T-helper 1 cell (primary cell): ENCODE data around the gene PPFIBP1.
A peak's percentile ranks its signal among the peaks of the same experiment; 100 is the strongest.
"Not testable (repeated sequence)": the region's sequence is repeated elsewhere in the genome, so short reads cannot be mapped to it uniquely, and the experiment has no call there.

Experiments
- DNase-seq, 5 donors: peaks; one replicate each; pipeline ENCODE4 v3.0.0-alpha.2; 2012 to 2020

Gene PPFIBP1

GRCh38 chr12:27571463-27571862 is 47.5 kb downstream of the PPFIBP1 start:
- DNase-seq = no peak

GRCh38 chr12:27572486-27573255 is 48.7 kb downstream of the PPFIBP1 start:
- no peak for DNase-seq

- DNase-seq = no peak
Observed at GRCh38 chr12:27573972-27574371, 50.0 kb downstream of the PPFIBP1 start.

- no peak for DNase-seq
Observed at GRCh38 chr12:27575090-27575761, 51.2 kb downstream of the PPFIBP1 start.

- no peak for DNase-seq
Observed at GRCh38 chr12:27575762-27576118, 51.7 kb downstream of the PPFIBP1 start.

- no peak for DNase-seq
Observed at GRCh38 chr12:27576667-27577347, 52.8 kb downstream of the PPFIBP1 start.

- DNase-seq = no peak
Observed at GRCh38 chr12:27577688-27578087, 53.7 kb downstream of the PPFIBP1 start.

- DNase-seq = no peak
Observed at GRCh38 chr12:27578689-27579372, 54.8 kb downstream of the PPFIBP1 start.

- no peak for DNase-seq
Observed at GRCh38 chr12:27580561-27581330, 56.7 kb downstream of the PPFIBP1 start.

GRCh38 chr12:27581331-27581671 is 57.3 kb downstream of the PPFIBP1 start:
- not testable (repeated sequence) for DNase-seq

- DNase-seq = not testable (repeated sequence)
Observed at GRCh38 chr12:27581833-27582232, 57.8 kb downstream of the PPFIBP1 start.

GRCh38 chr12:27582445-27582844 is 58.4 kb downstream of the PPFIBP1 start:
- DNase-seq = not testable (repeated sequence)

GRCh38 chr12:27583057-27583797 is 59.2 kb downstream of the PPFIBP1 start:
- no peak for DNase-seq

- no peak for DNase-seq
Observed at GRCh38 chr12:27583981-27584380, 60.0 kb downstream of the PPFIBP1 start.

- DNase-seq = no peak
Observed at GRCh38 chr12:27585739-27586265, 61.8 kb downstream of the PPFIBP1 start.

GRCh38 chr12:27588075-27588730 is 64.2 kb downstream of the PPFIBP1 start:
- peak in 1 of 5 donors; percentile 3 for DNase-seq

- DNase-seq = no peak
Observed at GRCh38 chr12:27588776-27589175, 64.8 kb downstream of the PPFIBP1 start.

GRCh38 chr12:27589419-27589818 is 65.4 kb downstream of the PPFIBP1 start:
- DNase-seq = no peak

GRCh38 chr12:27591698-27592097 is 67.7 kb downstream of the PPFIBP1 start:
- DNase-seq = not testable (repeated sequence)

- peak in 1 of 5 donors; percentile 5 for DNase-seq
Observed at GRCh38 chr12:27592548-27592947, 68.5 kb downstream of the PPFIBP1 start.

- DNase-seq = no peak
Observed at GRCh38 chr12:27593266-27593665, 69.3 kb downstream of the PPFIBP1 start.
